PC-9 (cell line): ENCODE results near the gene EXOSC6. TPM values are rescaled to one million over a fixed set of nuclear protein-coding genes. Genes with fewer than 3 reads are reported as not detected.
"Not testable (repeated sequence)": the region's sequence is repeated elsewhere in the genome, so short reads cannot be mapped to it uniquely, and the experiment has no call there.

ENCODE experiments used
- BruUV-seq: library from RNA; stranded (reverse); fragments of 400-500 nt; replicated peaks from 2 replicates; lab custom pipeline; 2021; lab: Mats Ljungman, UMichigan
- CTCF ChIA-PET: fragments of 300-600 bp; sonication (Branson Sonifier 250); formaldehyde crosslinking; loops from one replicate; lab custom pipeline; 2022; ENCODE audit warnings: antibody characterized with exemption; lab: Charles Lee
- POLR2A ChIA-PET: fragments of 300-600 bp; sonication (Branson Sonifier 250); formaldehyde crosslinking; loops from one replicate; lab custom pipeline; 2022; ENCODE audit warnings: antibody characterized with exemption; ENCODE audit not compliant: unreplicated experiment; lab: Charles Lee
- DNase-seq, 2 experiments: peaks; one replicate each; pipeline versions ENCODE4 v3.0.0 to v3.0.0-alpha.2; 2015 to 2022; ENCODE audit warnings: mixed read lengths in 1 of 2
- H2AFZ ChIP-seq: fragments of 200-600 bp; sonication (generic); 2 replicates; pipeline ENCODE4 v1.8.1; 2017; ENCODE audit warnings: antibody characterized with exemption
- H3F3A ChIP-seq: fragments of 200-600 bp; sonication (generic); 2 replicates; pipeline ENCODE4 v1.8.1; 2017; ENCODE audit warnings: antibody characterized with exemption, mild to moderate bottlenecking, low read depth; ENCODE audit not compliant: insufficient read depth
- H3K27ac ChIP-seq: fragments of 200-600 bp; sonication (generic); 2 replicates; pipeline ENCODE4 v1.6.1; 2016; ENCODE audit warnings: mixed run types
- H3K27me3 ChIP-seq: fragments of 200-600 bp; sonication (generic); 2 replicates; pipeline ENCODE4 v1.6.1; 2016; ENCODE audit warnings: low read depth, mixed run types; ENCODE audit not compliant: insufficient read depth
- H3K36me3 ChIP-seq: fragments of 200-600 bp; sonication (generic); 2 replicates; pipeline ENCODE4 v1.6.1; 2016; ENCODE audit warnings: low read depth, mixed run types
- H3K4me1 ChIP-seq: fragments of 200-600 bp; sonication (generic); replicated peaks from 2 replicates; pipeline ENCODE4 v1.6.1; 2016; ENCODE audit warnings: mixed run types; ENCODE audit not compliant: insufficient read depth
- H3K4me2 ChIP-seq: fragments of 200-600 bp; sonication (generic); 2 replicates; pipeline ENCODE4 v1.6.1; 2017; ENCODE audit warnings: mixed run types
- H3K4me3 ChIP-seq: fragments of 200-600 bp; sonication (generic); 2 replicates; pipeline ENCODE4 v1.6.1; 2016; ENCODE audit warnings: mixed run types
- H3K79me2 ChIP-seq: fragments of 200-600 bp; sonication (generic); 2 replicates; pipeline ENCODE4 v1.6.1; 2017; ENCODE audit warnings: low read depth, mixed run types
- H3K9me2 ChIP-seq: fragments of 200-600 bp; sonication (generic); 2 replicates; pipeline ENCODE4 v1.8.1; 2017; ENCODE audit warnings: mild to moderate bottlenecking; ENCODE audit not compliant: insufficient read depth
- H3K9me3 ChIP-seq: fragments of 200-600 bp; sonication (generic); 2 replicates; pipeline ENCODE4 v1.8.1; 2016; ENCODE audit warnings: low read depth; ENCODE audit not compliant: insufficient read depth
- H4K20me1 ChIP-seq: fragments of 200-600 bp; sonication (generic); 2 replicates; pipeline ENCODE4 v1.8.1; 2017; ENCODE audit not compliant: insufficient read depth
- EZH2 ChIP-seq: fragments of 200-600 bp; sonication (generic); IDR thresholded peaks from 2 replicates; pipeline ENCODE4 v1.8.0; 2017; ENCODE audit warnings: antibody characterized with exemption, low read depth
- intact Hi-C: fragments of 100-400 bp; cut with micrococcal nuclease; formaldehyde crosslinking; loops from one replicate; pipeline ENCODE4 v1.10.0; 2022; ENCODE audit not compliant: unreplicated experiment
- total RNA-seq: library from RNA; stranded (reverse); gene quantifications from 2 replicates; pipeline ENCODE4 v1.2.3, GENCODE V29; 2021
- TF ChIP-seq, protein P1 (sequence below): fragments of 200-600 bp; sonication (generic); conservative IDR thresholded peaks from 2 replicates; pipeline ENCODE4 v1.6.1; 2017; ENCODE audit warnings: mixed run types, antibody characterized with exemption, mild to moderate bottlenecking, moderate library complexity

The EXOSC6 gene
- total RNA-seq, 1 experiment from 2014 or later = 16.5 TPM

DNA sequence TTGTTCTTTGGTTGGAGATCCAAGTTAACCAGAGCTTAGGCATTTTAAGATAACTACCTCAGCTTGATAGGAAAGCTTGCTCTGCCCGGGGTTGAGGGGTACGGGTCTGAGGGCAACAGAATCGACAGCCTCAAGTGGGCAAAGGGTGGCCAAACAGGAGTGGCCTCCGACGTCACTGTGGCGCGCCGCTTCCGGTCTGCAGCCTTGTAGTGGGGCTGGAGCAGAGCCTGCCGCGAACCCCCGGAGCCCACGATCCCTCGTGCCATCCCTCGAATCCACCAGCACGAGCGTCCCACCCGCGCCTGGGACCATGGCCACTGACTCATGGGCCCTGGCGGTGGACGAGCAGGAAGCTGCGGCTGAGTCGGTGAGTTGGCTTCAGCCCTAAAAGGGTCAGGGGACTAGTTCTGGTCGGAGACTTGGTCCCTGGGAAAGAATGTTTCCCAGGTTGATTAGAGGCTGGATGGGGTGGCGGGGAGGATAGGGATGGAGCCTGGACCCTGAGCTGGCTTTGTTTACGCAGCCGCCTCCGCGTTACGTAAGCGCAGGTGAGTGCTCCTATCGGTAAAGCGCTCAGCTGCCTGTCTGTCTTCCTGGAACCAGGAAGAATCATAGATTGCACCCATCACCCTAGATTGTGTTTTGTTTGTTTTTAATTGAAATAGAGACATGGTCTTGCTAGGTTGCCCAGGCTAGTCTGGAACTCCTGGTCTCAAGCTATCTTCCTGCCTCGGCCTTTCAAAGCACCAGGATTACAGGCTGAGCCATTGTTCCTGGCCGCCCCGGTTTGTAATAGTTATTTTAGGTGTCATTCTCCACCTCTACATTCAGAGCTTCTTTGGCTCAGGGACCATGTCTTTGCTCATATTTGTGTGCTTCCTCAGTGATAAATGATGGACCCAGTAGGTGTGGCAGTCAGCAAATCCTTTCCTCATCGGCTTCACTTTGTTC is 47.5 kb upstream of the EXOSC6 start, which contains the start of gene DDX19B:
Gene DDX19B (plus strand): TSS at position 199 of the 951 bp plus-strand sequence. CDS start 112 bp downstream, at position 311.
- no peak for TF ChIP-seq EZH2
- TF ChIP-seq, protein P1, sequence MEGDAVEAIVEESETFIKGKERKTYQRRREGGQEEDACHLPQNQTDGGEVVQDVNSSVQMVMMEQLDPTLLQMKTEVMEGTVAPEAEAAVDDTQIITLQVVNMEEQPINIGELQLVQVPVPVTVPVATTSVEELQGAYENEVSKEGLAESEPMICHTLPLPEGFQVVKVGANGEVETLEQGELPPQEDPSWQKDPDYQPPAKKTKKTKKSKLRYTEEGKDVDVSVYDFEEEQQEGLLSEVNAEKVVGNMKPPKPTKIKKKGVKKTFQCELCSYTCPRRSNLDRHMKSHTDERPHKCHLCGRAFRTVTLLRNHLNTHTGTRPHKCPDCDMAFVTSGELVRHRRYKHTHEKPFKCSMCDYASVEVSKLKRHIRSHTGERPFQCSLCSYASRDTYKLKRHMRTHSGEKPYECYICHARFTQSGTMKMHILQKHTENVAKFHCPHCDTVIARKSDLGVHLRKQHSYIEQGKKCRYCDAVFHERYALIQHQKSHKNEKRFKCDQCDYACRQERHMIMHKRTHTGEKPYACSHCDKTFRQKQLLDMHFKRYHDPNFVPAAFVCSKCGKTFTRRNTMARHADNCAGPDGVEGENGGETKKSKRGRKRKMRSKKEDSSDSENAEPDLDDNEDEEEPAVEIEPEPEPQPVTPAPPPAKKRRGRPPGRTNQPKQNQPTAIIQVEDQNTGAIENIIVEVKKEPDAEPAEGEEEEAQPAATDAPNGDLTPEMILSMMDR = no peak
- H4K20me1 ChIP-seq = no peaks in the 10 kb centered on the region
- H3K4me2 ChIP-seq = peak within 1 kb of the TSS; percentile 86
- peak within 1 kb of the TSS; percentile 96 for H2AFZ ChIP-seq
- H3K27me3 ChIP-seq = no peaks in the 10 kb centered on the region
- H3F3A ChIP-seq = peaks cover 14% of the 10 kb centered on the region; the same call in 1 of the 2 replicates
- peak within 1 kb of the TSS; percentile 85 for H3K27ac ChIP-seq
- peaks cover 16% of the 10 kb centered on the region; the same call in 1 of the 2 replicates for H3K4me1 ChIP-seq
- peaks cover 53% of the 10 kb centered on the region for H3K79me2 ChIP-seq
- peak; percentile 58 to 61 for DNase-seq
- H3K4me3 ChIP-seq = peak within 1 kb of the TSS; percentile 85
- intact Hi-C loops = loop anchor here (2.0 kb wide), 1 partner anchor 48 kb away; the partner anchor contains the start of gene DDX19A
- BruUV-seq = no TSS peak
- POLR2A ChIA-PET = interaction anchor here (0.5 to 1.2 kb wide), 4 partner anchors 10 to 262 kb away, joined by 3 to 5 read pairs (median 3); partner anchors contain the start of gene AARS1
- H3K9me3 ChIP-seq = peaks cover 12% of the 10 kb centered on the region; the same call in 1 of the 2 replicates
- no peaks in the 10 kb centered on the region for H3K9me2 ChIP-seq
- CTCF ChIA-PET = interaction anchor here (0.6 kb wide), 2 partner anchors 25 to 43 kb away, joined by 3 to 7 read pairs; no protein-coding TSS in a partner anchor
- peaks cover 18% of the 10 kb centered on the region for H3K36me3 ChIP-seq

DNA sequence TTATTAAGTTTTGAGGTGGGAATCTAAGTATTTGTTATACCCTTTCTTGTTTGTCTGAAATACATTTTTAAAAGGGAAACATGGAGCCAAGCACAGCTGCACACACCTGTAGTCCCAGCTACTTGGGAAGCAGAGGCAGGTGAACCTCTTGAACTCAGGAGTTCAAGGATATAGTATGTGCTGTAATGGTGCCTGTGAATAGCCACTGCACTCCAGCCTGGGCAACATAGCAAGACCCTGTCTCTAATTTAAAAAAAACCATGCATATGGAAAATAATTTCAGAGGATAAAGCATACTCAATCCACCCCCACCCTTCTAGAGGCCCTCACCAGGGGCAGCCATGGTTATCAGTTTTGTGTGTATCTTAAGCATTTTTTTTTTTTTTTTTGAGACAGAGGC is 43.9 kb upstream of the EXOSC6 start:
- DNase-seq = no peak
- intact Hi-C loops = no loop called here
- Histone ChIP-seq H3K9me3 (0 out of 2 replicates have a peak, but pooled peaks cover 1% of the 10 kb centered on the region), H3K27me3 (no peaks in the 10 kb centered on the region), H3F3A (peaks cover 10% of the 10 kb centered on the region), H3K9me2 (no peaks in the 10 kb centered on the region), H2AFZ (no peak overlapping the region), H3K79me2 (peaks cover 17% of the 10 kb centered on the region), H3K4me3 (no peak overlapping the region), H3K27ac (no peak overlapping the region), H3K4me1 (peaks cover 12% of the 10 kb centered on the region; the same call in 1 of the 2 replicates), H4K20me1 (no peaks in the 10 kb centered on the region), H3K4me2 (no peak overlapping the region), H3K36me3 (peaks cover 4% of the 10 kb centered on the region)
- ChIA-PET POLR2A (interaction anchor here (0.7 kb wide), 1 partner anchor 23 kb away, joined by 12 read pairs; no protein-coding TSS in a partner anchor), CTCF (no interaction called here)
- TF ChIP-seq EZH2 = no peak
- TF ChIP-seq, protein P1 = no peak
- no TSS peak for BruUV-seq

DNA sequence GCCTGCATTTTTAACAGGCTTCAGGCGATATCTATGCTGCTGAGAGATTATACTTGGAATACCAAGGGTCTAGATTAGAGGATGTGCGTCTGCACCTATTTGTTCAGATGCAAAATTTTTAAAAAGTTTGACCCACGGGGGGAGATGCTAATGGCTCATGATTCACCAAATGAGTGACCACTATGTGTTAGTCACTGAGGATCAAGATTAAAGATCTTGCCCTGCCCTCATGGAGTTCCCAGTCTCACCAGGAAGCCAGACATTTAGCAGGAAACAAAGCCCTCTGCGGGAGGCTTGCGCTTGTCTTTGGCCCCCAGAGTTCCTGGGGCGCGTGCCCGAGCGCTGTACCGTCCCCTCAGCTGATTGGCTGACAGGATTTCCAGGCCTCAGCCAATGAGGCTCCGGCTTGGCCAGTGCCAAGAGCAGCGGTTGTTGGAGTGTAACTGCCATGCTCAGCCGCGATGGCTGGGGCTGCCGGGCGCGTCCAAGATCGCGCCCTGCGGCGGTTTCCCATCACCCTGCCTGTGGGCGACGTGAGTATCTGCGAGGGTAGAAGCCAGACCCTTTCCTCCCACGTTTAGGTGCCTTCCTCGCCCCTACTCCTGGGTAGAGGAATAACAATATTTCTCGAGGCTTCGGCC is 42.8 kb upstream of the EXOSC6 start:
- H3K4me3 ChIP-seq = no peak overlapping the region
- DNase-seq = no peak
- H3K9me3 ChIP-seq = no peaks in the 10 kb centered on the region
- TF ChIP-seq, protein P1 = no peak
- no peak for TF ChIP-seq EZH2
- ChIA-PET CTCF (no interaction called here), POLR2A (no interaction called here)
- H4K20me1 ChIP-seq = no peaks in the 10 kb centered on the region
- H3K79me2 ChIP-seq = peaks cover 5% of the 10 kb centered on the region
- H3K27ac ChIP-seq = no peak overlapping the region
- BruUV-seq = no TSS peak
- H3K9me2 ChIP-seq = no peaks in the 10 kb centered on the region
- H3K27me3 ChIP-seq = no peaks in the 10 kb centered on the region
- intact Hi-C loops = no loop called here
- no peak overlapping the region for H2AFZ ChIP-seq
- no peaks in the 10 kb centered on the region for H3K36me3 ChIP-seq
- H3K4me1 ChIP-seq = peaks cover 12% of the 10 kb centered on the region
- peaks cover 13% of the 10 kb centered on the region for H3F3A ChIP-seq
- H3K4me2 ChIP-seq = no peak overlapping the region

DNA sequence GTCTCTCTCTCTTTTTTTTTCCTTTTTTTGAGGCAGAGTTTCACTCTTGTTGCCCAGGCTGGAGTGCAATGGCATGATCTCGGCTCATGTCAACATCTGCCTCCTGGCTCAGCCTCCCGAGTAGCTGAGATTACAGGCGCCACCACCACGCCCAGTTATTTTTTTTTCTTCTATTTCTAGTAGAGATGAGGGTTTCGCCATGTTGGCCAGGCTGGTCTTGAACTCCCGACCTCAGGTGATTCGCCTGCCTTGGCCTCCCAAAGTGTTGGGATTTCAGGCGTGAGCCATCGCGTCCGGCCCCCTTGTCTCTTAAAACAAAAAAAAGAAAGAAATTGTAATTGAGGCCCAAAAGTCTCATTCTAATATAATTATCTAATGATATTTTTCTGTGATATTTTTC is 40.4 kb upstream of the EXOSC6 start:
- BruUV-seq, H3K27me3 ChIP-seq, H3K27ac ChIP-seq, H3K9me2 ChIP-seq, H3K9me3 ChIP-seq, CTCF ChIA-PET, H3K4me3 ChIP-seq, H3K4me2 ChIP-seq, H2AFZ ChIP-seq, DNase-seq, H4K20me1 ChIP-seq, H3K36me3 ChIP-seq, intact Hi-C loops: not testable (repeated sequence)
- Histone ChIP-seq H3F3A (peaks cover 15% of the 10 kb centered on the region), H3K79me2 (peaks cover 21% of the 10 kb centered on the region), H3K4me1 (peaks cover 12% of the 10 kb centered on the region)
- POLR2A ChIA-PET = interaction anchor here (0.7 kb wide), 1 partner anchor 17 kb away, joined by 7 read pairs; no protein-coding TSS in a partner anchor
